Measurements from ENCODE around the gene STX1B. TPM values are rescaled to one million over a fixed set of nuclear protein-coding genes. Genes with fewer than 3 reads are reported as not detected.

The STX1B gene
- total RNA-seq, 2 experiments from 2014 or later = 1.1 to 1.8 TPM

- CTCF ChIA-PET = interaction anchor here (1.3 kb wide), 1 partner anchor 12 kb away, joined by 3 read pairs; no protein-coding TSS in a partner anchor
- H3K27ac Mint-ChIP-seq = no peak overlapping the region
- peaks cover 59% of the 10 kb centered on the region for H3K36me3 Mint-ChIP-seq (ENCODE audit: low read depth)
- TF ChIP-seq CTCF (IDR thresholded peaks at IDR 0.05) = no peak
- no peak for DNase-seq
- ATAC-seq = no peak
- no peaks in the 10 kb centered on the region for H3K27me3 Mint-ChIP-seq
- POLR2A ChIA-PET = interaction anchor here (1.0 to 1.4 kb wide), 2 partner anchors 19 to 87 kb away, joined by 3 read pairs; partner anchors contain the start of gene HSD3B7
- intact Hi-C loops (cut with micrococcal nuclease) = no loop called here
- H3K4me1 Mint-ChIP-seq (ENCODE audit: low read depth) = peaks cover 4% of the 10 kb centered on the region
- H3K4me3 Mint-ChIP-seq = no peak overlapping the region
- H3K9me3 Mint-ChIP-seq = no peaks in the 10 kb centered on the region
These were observed 44.3 kb downstream of the STX1B start for GRCh38 chr16:30966033-30966619.

GRCh38 chr16:30965436-30965835, 45.0 kb downstream of the STX1B start:
- POLR2A ChIA-PET = interaction anchor here (1.0 to 1.6 kb wide), 3 partner anchors 19 to 215 kb away, joined by 3 to 4 read pairs (median 3); partner anchors contain the start of genes FUS and HSD3B7
- ATAC-seq (no peak), DNase-seq (no peak)
- Mint-ChIP-seq H3K4me3 (no peak overlapping the region), H3K9me3 (no peaks in the 10 kb centered on the region), H3K27ac (no peak overlapping the region), H3K4me1 (ENCODE audit: low read depth) (peaks cover 4% of the 10 kb centered on the region), H3K36me3 (ENCODE audit: low read depth) (peaks cover 56% of the 10 kb centered on the region), H3K27me3 (no peaks in the 10 kb centered on the region)
- intact Hi-C loops (cut with micrococcal nuclease) = no loop called here
- CTCF ChIA-PET = interaction anchor here (1.3 kb wide), 1 partner anchor 12 kb away, joined by 3 read pairs; no protein-coding TSS in a partner anchor
- TF ChIP-seq CTCF (IDR thresholded peaks at IDR 0.05) = no peak

GRCh38 chr16:30964574-30965226, 45.7 kb downstream of the STX1B start:
- Mint-ChIP-seq H3K4me1 (ENCODE audit: low read depth) (peaks cover 11% of the 10 kb centered on the region), H3K9me3 (no peaks in the 10 kb centered on the region), H3K4me3 (no peak overlapping the region), H3K27ac (no peak overlapping the region), H3K27me3 (no peaks in the 10 kb centered on the region), H3K36me3 (ENCODE audit: low read depth) (peaks cover 62% of the 10 kb centered on the region)
- ChIA-PET POLR2A (interaction anchor here (1.4 to 1.6 kb wide), 5 partner anchors 12 to 221 kb away, joined by 3 to 5 read pairs (median 3); partner anchors contain the start of genes FUS, HSD3B7 and ZNF668), CTCF (no interaction called here)
- DNase-seq = no peak
- intact Hi-C loops (cut with micrococcal nuclease) = no loop called here
- no peak for ATAC-seq
- TF ChIP-seq CTCF (IDR thresholded peaks at IDR 0.05) = no peak

GRCh38 chr16:30963925-30964511, 46.4 kb downstream of the STX1B start:
- Mint-ChIP-seq H3K4me1 (ENCODE audit: low read depth) (peaks cover 18% of the 10 kb centered on the region), H3K9me3 (no peaks in the 10 kb centered on the region), H3K4me3 (no peak overlapping the region), H3K36me3 (ENCODE audit: low read depth) (peaks cover 63% of the 10 kb centered on the region), H3K27ac (no peak overlapping the region), H3K27me3 (no peaks in the 10 kb centered on the region)
- intact Hi-C loops (cut with micrococcal nuclease) = no loop called here
- ChIA-PET POLR2A (interaction anchor here (0.8 to 1.6 kb wide), 5 partner anchors 13 to 222 kb away, joined by 3 to 5 read pairs (median 3); partner anchors contain the start of genes FUS and ZNF668), CTCF (no interaction called here)
- TF ChIP-seq CTCF (IDR thresholded peaks at IDR 0.05) = no peak
- no peak for DNase-seq
- no peak for ATAC-seq

Data from activated CD8-positive, alpha-beta T cell treated with anti-CD3 and anti-CD28 coated beads for 36 hours (primary cell).